ENCODE measurements around the gene UBE3D.

The UBE3D gene

DNA sequence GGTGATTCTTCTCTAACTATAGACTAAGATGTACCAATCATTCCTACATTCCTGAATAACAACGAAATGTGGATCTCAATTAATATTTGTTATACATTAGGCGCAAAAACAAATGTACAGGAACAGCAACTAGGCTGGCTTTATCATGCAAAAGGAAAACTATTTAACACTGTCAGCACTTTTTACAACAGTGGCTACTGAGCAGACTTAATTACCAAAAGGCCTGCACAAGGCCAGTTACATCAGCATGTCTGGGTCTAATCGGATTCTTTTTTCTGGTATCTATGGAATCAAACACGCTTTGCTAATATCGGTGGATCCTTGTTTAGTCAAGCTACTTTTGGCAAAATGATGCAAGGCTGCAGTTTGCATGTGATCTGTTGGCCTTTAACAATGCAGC lies 176.5 kb downstream of the UBE3D start:
- TF ChIP-seq, protein P1, sequence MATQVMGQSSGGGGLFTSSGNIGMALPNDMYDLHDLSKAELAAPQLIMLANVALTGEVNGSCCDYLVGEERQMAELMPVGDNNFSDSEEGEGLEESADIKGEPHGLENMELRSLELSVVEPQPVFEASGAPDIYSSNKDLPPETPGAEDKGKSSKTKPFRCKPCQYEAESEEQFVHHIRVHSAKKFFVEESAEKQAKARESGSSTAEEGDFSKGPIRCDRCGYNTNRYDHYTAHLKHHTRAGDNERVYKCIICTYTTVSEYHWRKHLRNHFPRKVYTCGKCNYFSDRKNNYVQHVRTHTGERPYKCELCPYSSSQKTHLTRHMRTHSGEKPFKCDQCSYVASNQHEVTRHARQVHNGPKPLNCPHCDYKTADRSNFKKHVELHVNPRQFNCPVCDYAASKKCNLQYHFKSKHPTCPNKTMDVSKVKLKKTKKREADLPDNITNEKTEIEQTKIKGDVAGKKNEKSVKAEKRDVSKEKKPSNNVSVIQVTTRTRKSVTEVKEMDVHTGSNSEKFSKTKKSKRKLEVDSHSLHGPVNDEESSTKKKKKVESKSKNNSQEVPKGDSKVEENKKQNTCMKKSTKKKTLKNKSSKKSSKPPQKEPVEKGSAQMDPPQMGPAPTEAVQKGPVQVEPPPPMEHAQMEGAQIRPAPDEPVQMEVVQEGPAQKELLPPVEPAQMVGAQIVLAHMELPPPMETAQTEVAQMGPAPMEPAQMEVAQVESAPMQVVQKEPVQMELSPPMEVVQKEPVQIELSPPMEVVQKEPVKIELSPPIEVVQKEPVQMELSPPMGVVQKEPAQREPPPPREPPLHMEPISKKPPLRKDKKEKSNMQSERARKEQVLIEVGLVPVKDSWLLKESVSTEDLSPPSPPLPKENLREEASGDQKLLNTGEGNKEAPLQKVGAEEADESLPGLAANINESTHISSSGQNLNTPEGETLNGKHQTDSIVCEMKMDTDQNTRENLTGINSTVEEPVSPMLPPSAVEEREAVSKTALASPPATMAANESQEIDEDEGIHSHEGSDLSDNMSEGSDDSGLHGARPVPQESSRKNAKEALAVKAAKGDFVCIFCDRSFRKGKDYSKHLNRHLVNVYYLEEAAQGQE (IDR thresholded peaks at IDR 0.05; ENCODE audit: insufficient replicate concordance, low read depth): no peak
- TF ChIP-seq POLR2AphosphoS5 (IDR thresholded peaks at IDR 0.05; ENCODE audit: low read depth) (no peak), SPI1 (IDR thresholded peaks at IDR 0.05; ENCODE audit: borderline replicate concordance, low read depth) (no peak), GABPA (IDR thresholded peaks at IDR 0.05; ENCODE audit: low read depth) (no peak)
- TF ChIP-seq, protein P2, sequence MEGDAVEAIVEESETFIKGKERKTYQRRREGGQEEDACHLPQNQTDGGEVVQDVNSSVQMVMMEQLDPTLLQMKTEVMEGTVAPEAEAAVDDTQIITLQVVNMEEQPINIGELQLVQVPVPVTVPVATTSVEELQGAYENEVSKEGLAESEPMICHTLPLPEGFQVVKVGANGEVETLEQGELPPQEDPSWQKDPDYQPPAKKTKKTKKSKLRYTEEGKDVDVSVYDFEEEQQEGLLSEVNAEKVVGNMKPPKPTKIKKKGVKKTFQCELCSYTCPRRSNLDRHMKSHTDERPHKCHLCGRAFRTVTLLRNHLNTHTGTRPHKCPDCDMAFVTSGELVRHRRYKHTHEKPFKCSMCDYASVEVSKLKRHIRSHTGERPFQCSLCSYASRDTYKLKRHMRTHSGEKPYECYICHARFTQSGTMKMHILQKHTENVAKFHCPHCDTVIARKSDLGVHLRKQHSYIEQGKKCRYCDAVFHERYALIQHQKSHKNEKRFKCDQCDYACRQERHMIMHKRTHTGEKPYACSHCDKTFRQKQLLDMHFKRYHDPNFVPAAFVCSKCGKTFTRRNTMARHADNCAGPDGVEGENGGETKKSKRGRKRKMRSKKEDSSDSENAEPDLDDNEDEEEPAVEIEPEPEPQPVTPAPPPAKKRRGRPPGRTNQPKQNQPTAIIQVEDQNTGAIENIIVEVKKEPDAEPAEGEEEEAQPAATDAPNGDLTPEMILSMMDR (IDR thresholded peaks at IDR 0.05; ENCODE audit: insufficient read depth, low read length): no peak
- H3K4me3 ChIP-seq (replicated peaks; ENCODE audit: insufficient read depth, low read length): no peak overlapping the region
- H3K27ac ChIP-seq (replicated peaks): no peak overlapping the region
- no peak for DNase-seq (ENCODE audit: low read depth in 1 of 2, low spot score in 1 of 2)
- H3K27me3 ChIP-seq (ENCODE audit: insufficient read depth, poor library complexity, severe bottlenecking): no peaks in the 10 kb centered on the region

DNA sequence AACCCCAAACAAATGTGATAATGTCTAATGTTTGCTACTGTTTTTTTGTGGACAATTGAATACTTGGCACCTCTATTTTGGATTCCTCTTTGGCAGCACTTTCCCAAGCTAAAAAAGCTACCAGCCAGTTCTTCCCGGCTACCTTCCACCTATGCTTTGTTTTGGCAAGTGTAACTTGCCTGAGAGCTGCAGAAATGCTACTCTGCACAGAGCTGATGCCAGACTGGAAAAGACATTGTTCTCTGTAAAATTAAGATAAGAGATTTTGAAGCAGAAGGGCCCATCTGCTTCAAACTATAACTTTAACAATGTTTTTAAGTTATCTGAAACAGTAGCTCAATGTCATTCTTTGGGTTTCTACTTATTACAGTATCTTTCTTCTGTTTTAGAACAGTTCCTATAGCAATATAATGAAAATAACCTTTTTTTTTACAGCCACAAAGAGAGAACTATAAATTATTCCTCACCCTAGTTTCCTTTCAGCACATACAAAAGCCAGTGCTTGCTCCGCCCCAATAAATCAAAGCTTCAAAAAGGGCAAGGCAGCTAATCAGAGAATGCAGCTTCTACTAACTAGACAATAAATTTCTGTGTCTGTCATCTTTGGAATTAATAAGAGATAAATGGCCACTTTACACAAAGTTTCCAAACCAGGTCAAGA lies 183.1 kb downstream of the UBE3D start:
- TF ChIP-seq, protein P1 (IDR thresholded peaks at IDR 0.05; ENCODE audit: insufficient replicate concordance, low read depth): no peak
- TF ChIP-seq GABPA (IDR thresholded peaks at IDR 0.05; ENCODE audit: low read depth) (no peak), SPI1 (IDR thresholded peaks at IDR 0.05; ENCODE audit: borderline replicate concordance, low read depth) (no peak), POLR2AphosphoS5 (IDR thresholded peaks at IDR 0.05; ENCODE audit: low read depth) (no peak)
- TF ChIP-seq, protein P2 (IDR thresholded peaks at IDR 0.05; ENCODE audit: insufficient read depth, low read length): no peak
- no peak for DNase-seq (ENCODE audit: low read depth in 1 of 2, low spot score in 1 of 2)
- no peak overlapping the region for H3K27ac ChIP-seq (replicated peaks)
- no peak overlapping the region for H3K4me3 ChIP-seq (replicated peaks; ENCODE audit: insufficient read depth, low read length)
- H3K27me3 ChIP-seq (ENCODE audit: insufficient read depth, poor library complexity, severe bottlenecking): no peaks in the 10 kb centered on the region

DNA sequence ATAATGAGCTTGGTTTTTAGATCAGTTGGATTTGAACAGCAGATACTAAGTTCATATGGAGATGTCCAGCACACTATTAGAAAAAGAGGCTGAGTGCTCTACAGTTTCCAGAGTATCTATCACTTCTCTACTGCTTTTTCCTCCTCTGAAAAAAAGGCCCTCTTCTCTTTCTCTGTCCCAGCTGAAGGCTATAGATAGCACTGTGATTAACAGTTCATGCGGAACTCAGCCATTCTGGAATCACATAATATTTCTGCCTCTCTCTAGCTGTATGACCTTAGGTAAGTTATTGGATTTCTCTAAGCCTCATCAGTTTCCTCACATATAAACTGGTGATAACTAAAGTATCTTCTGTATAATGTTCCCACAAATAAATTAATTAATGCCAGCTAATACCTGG lies 184.1 kb downstream of the UBE3D start:
- H3K27me3 ChIP-seq (ENCODE audit: insufficient read depth, poor library complexity, severe bottlenecking): no peaks in the 10 kb centered on the region
- no peak for DNase-seq (ENCODE audit: low read depth in 1 of 2, low spot score in 1 of 2)
- TF ChIP-seq GABPA (IDR thresholded peaks at IDR 0.05; ENCODE audit: low read depth) (no peak), SPI1 (IDR thresholded peaks at IDR 0.05; ENCODE audit: borderline replicate concordance, low read depth) (no peak), POLR2AphosphoS5 (IDR thresholded peaks at IDR 0.05; ENCODE audit: low read depth) (no peak)
- TF ChIP-seq, protein P2 (IDR thresholded peaks at IDR 0.05; ENCODE audit: insufficient read depth, low read length): no peak
- TF ChIP-seq, protein P1 (IDR thresholded peaks at IDR 0.05; ENCODE audit: insufficient replicate concordance, low read depth): no peak
- H3K27ac ChIP-seq (replicated peaks): no peak overlapping the region
- no peak overlapping the region for H3K4me3 ChIP-seq (replicated peaks; ENCODE audit: insufficient read depth, low read length)
